Adrenal gland (tissue), 5 donors: Measurements from ENCODE around the gene LTB4R.

Source experiments
- POLR2A ChIP-seq, 2 donors: fragments of 450-650 bp; IDR thresholded peaks; one replicate each; pipeline ENCODE4 v1.6.1; 2017; ENCODE audit warnings: antibody characterized with exemption in 2 of 2, mild to moderate bottlenecking in 2 of 2, moderate library complexity in 1 of 2
- TF ChIP-seq, protein P1 (sequence below), 6 experiments: fragments of 450-650 bp in 4 of 6; fragments of 200-600 bp in 2 of 6; sonication (generic) in 1 of 6; IDR thresholded peaks; 1 replicate in 5 of 6; 2 replicates in 1 of 6; pipeline versions ENCODE4 v1.5.1 to v1.8.0; 2016 to 2021; ENCODE audit warnings: antibody characterized with exemption in 6 of 6, mild to moderate bottlenecking in 2 of 6, moderate library complexity in 1 of 6
- donor health status: DM: no; HTN: no; CAD: no.

DNA sequence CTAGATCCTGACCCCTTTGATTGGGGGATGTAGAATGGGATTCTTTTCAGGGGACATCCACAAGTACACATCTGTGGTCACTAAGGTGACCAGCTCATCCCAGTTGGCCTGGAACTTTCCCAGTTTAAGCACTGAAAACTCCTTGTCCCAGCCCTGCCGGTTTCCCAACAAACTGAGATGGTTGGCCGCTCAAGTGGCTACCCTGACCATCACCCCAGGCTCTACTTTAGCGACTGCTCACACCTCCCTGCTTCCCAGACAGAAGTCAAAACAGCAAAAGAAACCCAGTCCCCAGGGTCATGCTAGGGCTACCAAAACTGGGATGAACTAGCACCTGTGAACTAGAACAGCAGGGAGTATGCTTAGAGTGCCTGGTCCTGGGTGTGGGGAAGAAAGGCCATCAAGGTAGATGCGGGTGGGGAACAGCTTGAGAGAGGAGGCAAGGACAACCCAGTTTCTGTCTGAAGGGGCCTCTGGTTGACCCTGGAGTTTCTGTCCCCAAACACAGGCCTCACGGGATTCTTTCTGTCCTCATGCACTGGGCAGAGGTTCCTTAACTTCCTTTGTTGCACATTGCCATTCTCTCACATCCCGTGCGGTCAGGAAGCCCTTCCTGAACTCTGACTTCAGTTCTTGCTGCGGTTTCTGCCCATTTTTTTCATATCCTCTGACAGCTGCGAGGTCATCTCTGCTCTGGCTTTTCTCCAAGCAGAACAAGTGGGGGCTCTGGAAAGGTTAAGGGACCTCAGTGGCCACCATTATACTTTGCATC, 1.6 kb downstream of the LTB4R start:
- TF ChIP-seq, protein P1, sequence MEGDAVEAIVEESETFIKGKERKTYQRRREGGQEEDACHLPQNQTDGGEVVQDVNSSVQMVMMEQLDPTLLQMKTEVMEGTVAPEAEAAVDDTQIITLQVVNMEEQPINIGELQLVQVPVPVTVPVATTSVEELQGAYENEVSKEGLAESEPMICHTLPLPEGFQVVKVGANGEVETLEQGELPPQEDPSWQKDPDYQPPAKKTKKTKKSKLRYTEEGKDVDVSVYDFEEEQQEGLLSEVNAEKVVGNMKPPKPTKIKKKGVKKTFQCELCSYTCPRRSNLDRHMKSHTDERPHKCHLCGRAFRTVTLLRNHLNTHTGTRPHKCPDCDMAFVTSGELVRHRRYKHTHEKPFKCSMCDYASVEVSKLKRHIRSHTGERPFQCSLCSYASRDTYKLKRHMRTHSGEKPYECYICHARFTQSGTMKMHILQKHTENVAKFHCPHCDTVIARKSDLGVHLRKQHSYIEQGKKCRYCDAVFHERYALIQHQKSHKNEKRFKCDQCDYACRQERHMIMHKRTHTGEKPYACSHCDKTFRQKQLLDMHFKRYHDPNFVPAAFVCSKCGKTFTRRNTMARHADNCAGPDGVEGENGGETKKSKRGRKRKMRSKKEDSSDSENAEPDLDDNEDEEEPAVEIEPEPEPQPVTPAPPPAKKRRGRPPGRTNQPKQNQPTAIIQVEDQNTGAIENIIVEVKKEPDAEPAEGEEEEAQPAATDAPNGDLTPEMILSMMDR (IDR thresholded peaks at IDR 0.05): no peak
- TF ChIP-seq POLR2A (IDR thresholded peaks at IDR 0.05): peak in 1 of 2 donors; percentile 17
